Fibroblast of mammary gland (primary cell): ENCODE measurements around the gene ABHD8.

Experiments used
- DNase-seq: peaks from one replicate; pipeline ENCODE4 v3.0.0-alpha.2; 2010; ENCODE audit warnings: low read depth
- H3K4me3 ChIP-seq: 2 replicates; pipeline ENCODE4 v1.5.1; 2011; ENCODE audit warnings: low read depth, mild to moderate bottlenecking, low read length, moderate library complexity; ENCODE audit not compliant: control insufficient read depth
- TF ChIP-seq, protein P1 (sequence below): conservative IDR thresholded peaks from 2 replicates; pipeline ENCODE4 v1.5.1; 2011; ENCODE audit warnings: low read depth, low read length, inconsistent platforms; ENCODE audit not compliant: control insufficient read depth, insufficient read depth

Gene ABHD8

DNA sequence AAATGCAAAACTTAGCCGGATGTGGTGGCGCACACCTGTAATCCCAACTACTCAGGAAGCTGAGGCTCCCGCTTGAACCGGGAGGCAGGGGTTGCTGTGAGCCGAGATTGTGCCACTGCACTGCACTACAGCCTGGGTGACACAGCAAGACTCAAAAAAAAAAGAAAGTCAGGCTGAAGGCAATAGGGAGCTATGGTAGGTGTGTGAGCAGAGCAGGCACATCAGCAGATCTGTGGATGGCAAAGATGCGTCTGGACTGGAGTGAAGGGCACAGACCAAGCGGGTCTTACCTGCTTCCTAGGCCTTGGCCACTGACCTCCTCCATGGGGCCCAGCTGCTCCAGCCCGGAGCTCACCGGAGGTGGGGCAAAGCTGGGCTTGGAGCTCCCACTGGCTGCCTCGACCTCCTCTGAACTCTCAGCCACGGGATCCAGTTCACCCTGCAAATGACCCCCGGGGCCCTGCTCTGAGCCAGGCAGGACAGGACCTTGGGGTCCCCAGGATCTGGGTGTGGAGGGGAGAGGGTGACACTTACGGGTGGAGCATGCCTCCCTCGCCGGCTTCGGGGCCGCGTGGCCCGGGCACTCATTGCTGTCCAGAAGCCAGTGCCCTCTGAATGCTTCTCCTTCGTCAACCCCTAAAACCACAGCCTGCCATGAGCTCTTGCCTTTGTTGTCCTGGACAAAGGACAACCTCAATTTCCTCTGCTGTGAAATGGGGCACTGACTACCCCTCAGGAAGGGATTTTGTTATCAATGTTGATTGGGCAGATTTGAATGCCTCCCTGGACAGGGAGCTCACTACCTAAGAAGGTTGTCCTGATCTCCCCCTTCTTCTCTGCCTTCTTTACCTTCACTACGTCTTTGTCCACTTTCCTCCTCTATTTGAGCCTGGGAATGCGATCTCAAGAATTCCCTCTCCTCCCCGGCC is 39.2 kb downstream of the ABHD8 start:
- TF ChIP-seq, protein P1, sequence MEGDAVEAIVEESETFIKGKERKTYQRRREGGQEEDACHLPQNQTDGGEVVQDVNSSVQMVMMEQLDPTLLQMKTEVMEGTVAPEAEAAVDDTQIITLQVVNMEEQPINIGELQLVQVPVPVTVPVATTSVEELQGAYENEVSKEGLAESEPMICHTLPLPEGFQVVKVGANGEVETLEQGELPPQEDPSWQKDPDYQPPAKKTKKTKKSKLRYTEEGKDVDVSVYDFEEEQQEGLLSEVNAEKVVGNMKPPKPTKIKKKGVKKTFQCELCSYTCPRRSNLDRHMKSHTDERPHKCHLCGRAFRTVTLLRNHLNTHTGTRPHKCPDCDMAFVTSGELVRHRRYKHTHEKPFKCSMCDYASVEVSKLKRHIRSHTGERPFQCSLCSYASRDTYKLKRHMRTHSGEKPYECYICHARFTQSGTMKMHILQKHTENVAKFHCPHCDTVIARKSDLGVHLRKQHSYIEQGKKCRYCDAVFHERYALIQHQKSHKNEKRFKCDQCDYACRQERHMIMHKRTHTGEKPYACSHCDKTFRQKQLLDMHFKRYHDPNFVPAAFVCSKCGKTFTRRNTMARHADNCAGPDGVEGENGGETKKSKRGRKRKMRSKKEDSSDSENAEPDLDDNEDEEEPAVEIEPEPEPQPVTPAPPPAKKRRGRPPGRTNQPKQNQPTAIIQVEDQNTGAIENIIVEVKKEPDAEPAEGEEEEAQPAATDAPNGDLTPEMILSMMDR: no peak
- no peak overlapping the region for H3K4me3 ChIP-seq
- DNase-seq: no peak

DNA sequence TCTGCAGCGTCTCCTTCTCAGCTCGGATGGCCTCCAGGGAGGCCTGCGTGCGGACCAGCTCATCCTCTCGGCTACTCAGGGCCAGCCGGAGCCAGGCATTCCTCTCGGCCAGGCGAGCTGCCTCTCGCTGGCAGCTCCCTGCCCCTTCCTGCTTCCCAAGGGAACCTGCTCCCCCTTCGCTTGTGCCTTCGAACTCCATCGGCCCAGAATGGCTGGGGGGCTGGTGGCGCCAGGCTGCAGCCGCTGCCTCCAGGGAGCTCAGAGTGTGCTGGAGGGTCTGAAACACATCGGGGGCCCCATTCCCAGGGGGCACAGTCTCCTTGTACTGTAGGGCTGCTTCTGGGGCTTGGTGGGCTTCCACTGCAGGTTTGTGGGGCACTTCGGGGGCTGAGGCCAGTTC is 40.7 kb downstream of the ABHD8 start:
- no peak for DNase-seq
- TF ChIP-seq, protein P1: no peak
- no peak overlapping the region for H3K4me3 ChIP-seq

DNA sequence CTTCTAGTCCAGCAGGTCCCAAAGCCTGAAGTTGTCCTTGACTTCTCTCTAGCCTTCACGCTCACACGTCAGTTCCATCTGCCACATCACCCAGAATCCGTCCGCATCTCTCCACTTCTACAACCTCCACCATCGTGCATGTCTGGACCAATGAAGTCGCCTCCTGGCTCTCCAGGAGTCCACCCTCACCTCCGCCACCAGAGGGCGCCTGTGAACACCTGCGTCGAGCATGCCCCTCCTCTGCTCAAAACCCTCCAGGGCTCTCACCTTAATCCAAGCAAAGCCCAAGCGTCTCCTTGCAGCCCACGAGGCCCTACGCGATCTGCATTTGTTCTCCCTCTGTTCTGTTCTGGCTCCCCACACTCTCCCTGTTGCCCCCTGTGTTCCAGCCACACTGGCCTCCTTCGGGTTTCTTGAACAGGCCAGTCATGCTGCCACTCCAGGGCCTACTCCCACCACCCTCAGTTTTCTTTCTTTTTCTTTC is 42.3 kb downstream of the ABHD8 start:
- TF ChIP-seq, protein P1: peak; percentile 86
- H3K4me3 ChIP-seq: no peak overlapping the region
- peak; percentile 75 for DNase-seq

DNA sequence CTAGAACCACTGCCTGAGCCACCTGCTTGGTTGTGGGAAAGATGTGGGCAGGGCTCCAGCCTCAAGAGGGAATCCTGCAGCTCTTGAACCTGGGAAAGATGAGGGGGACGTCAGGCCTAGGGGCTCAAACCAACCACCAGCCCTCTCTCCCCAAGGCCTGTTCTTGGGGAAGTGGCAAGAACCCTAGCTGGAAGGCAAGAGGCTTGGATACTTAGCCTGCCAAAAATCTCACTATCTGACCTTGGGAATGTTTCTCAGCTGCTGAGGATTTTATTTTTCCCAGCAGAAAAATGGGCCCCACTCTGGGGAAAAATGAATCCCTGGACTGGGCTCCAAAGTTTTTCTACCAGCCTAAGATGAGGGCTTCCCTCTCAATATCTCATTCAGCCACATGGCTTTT is 43.3 kb downstream of the ABHD8 start:
- no peak for DNase-seq
- no peak overlapping the region for H3K4me3 ChIP-seq
- TF ChIP-seq, protein P1: no peak

DNA sequence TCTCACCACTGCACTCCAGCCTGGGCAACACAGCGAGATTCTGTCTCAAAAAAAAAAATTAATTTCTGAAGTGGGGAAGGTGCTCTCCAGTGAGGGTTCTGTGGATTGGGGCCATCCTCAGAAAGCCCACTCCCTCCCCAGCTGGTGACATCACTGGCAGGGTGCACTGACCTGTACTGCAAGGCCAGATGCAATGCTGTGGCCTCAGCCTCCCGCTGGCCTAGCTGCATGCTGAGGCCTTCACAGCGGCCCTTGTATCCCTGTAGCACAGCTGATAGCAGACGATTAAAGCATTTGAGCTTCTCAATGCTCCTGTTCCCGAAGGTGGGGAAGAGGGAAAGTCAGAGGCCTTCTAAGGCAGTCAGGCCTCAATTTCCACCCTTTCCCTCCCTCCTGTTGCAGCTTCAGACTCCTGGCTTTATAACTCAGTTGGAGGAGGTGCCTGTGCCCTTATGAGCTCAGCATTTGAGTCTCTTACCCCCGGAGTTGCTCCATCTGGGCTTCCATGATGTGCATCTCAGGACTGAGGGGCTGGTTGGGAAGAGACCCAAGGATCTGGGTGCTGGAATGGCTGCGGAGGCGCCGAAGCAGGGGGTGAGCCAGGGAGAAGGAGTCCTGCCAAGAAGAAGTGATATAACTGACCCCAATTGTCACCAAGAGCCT is 44.0 kb downstream of the ABHD8 start:
- TF ChIP-seq, protein P1: no peak
- no peak for DNase-seq
- no peak overlapping the region for H3K4me3 ChIP-seq

DNA sequence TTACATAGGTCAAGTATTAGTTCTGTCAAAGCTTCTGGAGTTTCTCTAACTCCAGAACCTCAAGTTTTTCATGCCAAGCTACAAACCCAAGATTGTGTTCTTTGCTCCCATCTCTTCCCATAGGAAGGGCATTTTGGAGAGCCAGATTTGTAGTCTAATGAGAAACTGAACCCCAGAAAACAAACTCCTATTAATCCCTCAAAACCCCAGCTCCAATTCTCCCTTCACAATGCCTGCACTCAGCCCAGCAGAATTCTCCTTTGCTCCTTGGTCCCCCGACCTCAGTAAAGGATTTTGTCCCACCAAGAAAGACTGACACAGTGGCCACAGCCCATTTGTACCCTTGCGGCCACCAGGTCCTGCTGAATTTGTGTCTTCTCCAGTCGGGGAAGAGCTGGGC is 47.1 kb downstream of the ABHD8 start:
- TF ChIP-seq, protein P1: no peak
- no peak for DNase-seq
- H3K4me3 ChIP-seq: no peak overlapping the region
